ENCODE results near the gene RUNX2.

GRCh38 chr6:45498591-45498990 lies 170.5 kb downstream of the RUNX2 start:
- TF ChIP-seq POLR2AphosphoS5 (IDR thresholded peaks at IDR 0.05) (no peak), CTCF (IDR thresholded peaks at IDR 0.05 in 8 of 11, conservative IDR thresholded peaks at IDR 0.05 in 3 of 11) (no peak), POLR2A (IDR thresholded peaks at IDR 0.05) (no peak)

Measured in spleen (tissue), 7 donors.